Esophagus muscularis mucosa (tissue), 4 donors: ENCODE data around the gene POLD1.

ENCODE experiments used
- CTCF ChIP-seq, 3 experiments: fragments of 200-600 bp in 2 of 3; fragments of 450-650 bp in 1 of 3; sonication (generic) in 2 of 3; IDR thresholded peaks; one replicate each; pipeline ENCODE4 v1.5.1; 2017 to 2019; ENCODE audit warnings: antibody characterized with exemption in 3 of 3, mild to moderate bottlenecking in 2 of 3, moderate library complexity in 1 of 3
- EP300 ChIP-seq: sonication (generic); formaldehyde crosslinking; IDR thresholded peaks from one replicate; pipeline ENCODE4 v1.6.1; 2017; ENCODE audit warnings: antibody characterized with exemption
- POLR2A ChIP-seq: fragments of 450-650 bp; IDR thresholded peaks from one replicate; pipeline ENCODE4 v1.6.1; 2017; ENCODE audit warnings: antibody characterized with exemption, moderate library complexity, mild to moderate bottlenecking, low read depth
- POLR2AphosphoS5 ChIP-seq, 2 donors: sonication (generic); formaldehyde crosslinking; IDR thresholded peaks; one replicate each; pipeline ENCODE4 v1.6.1; 2017; ENCODE audit warnings: antibody characterized with exemption in 2 of 2

DNA sequence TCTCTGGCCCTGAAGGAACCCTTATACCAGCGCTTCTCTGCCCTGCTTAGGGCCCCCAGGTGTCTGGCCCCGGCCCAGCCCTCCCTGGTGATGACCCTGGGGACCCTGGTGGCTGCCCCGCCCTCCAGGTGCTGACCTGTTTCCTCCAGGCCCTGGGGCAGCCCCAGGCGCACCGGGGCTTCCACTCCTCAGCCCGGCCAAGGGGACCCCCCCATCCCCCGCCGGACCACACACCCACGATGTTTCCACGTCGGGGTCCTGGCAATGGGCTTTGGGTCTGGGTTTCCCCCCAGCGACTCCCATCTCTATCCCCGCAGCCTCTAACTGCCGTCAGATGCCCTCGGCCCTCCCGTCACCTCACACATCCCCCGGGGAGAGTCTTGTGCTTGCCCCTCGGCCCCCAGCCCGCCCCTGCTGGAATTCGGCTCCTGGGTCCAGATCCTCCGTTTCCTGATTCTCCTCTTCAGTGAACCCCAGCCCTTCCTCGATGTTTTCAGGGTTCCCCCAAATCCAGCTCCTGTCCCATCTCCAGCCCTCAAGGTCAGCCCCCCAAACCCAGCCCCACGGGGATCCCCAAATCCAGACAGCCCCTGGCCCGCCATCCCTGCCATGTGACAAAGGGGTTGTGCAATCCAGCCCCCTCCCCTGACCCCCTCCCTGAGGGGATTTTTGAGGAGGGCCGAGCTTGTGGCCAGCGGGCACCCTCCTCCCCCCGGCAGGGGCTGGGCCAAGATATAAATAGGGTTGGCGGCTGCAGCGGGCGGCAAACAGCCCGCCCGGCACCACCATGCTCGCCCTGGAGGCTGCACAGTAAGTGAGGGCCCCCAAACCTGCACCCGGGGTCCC is 34.3 kb downstream of the POLD1 start, which contains the start of gene SPIB:
- no peak for TF ChIP-seq POLR2AphosphoS5 (IDR thresholded peaks at IDR 0.05)
- no peak for TF ChIP-seq CTCF (IDR thresholded peaks at IDR 0.05)
- TF ChIP-seq POLR2A: no peak
- no peak for TF ChIP-seq EP300
